Measurements from ENCODE around the gene RGL4. TPM values are rescaled to one million over a fixed set of nuclear protein-coding genes. Genes with fewer than 3 reads are reported as not detected.
"Not testable (repeated sequence)": the region's sequence is repeated elsewhere in the genome, so short reads cannot be mapped to it uniquely, and the experiment has no call there.

RGL4 gene
- total RNA-seq, 2 donors from 2014 or later: not detected

DNA sequence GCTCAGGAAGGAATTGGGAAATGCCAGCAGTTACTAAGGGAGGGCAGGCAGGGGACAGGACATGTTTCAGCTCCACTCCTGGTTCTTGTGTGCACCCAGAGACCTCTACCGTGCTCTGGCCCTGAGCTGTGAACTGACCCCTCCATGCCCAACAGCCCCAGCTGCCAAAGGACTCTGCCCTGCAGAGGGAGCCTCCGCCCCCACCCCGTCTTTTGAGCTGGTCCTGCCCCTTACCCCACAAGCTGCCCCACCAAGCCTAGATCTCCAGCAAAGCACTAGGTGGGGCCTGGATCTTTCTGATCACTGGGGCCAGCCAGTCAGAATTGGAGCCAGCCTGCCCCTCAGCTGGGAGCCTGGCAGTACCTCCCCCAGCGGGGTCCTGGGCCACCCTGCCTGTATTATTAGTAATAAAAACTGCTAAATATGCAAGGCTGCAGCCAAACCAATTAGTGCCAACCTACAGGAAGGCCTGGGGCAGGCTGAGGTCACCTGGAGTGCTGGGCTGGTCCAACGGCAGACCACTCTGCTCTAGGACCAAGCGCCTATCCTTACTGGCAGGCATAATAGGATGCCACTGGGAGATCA is 34.8 kb upstream of the RGL4 start:
- H3K36me3 ChIP-seq: no peaks in the 10 kb centered on the region
- no peak overlapping the region for H3K4me3 ChIP-seq
- no peaks in the 10 kb centered on the region for H3K4me1 ChIP-seq
- no peaks in the 10 kb centered on the region for H3K9me3 ChIP-seq
- H3K27ac ChIP-seq: no peak overlapping the region
- no peaks in the 10 kb centered on the region for H3K27me3 ChIP-seq
- TF ChIP-seq, protein P1, sequence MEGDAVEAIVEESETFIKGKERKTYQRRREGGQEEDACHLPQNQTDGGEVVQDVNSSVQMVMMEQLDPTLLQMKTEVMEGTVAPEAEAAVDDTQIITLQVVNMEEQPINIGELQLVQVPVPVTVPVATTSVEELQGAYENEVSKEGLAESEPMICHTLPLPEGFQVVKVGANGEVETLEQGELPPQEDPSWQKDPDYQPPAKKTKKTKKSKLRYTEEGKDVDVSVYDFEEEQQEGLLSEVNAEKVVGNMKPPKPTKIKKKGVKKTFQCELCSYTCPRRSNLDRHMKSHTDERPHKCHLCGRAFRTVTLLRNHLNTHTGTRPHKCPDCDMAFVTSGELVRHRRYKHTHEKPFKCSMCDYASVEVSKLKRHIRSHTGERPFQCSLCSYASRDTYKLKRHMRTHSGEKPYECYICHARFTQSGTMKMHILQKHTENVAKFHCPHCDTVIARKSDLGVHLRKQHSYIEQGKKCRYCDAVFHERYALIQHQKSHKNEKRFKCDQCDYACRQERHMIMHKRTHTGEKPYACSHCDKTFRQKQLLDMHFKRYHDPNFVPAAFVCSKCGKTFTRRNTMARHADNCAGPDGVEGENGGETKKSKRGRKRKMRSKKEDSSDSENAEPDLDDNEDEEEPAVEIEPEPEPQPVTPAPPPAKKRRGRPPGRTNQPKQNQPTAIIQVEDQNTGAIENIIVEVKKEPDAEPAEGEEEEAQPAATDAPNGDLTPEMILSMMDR (IDR thresholded peaks at IDR 0.05): no peak
- DNase-seq (ENCODE audit: low spot score): no peak

DNA sequence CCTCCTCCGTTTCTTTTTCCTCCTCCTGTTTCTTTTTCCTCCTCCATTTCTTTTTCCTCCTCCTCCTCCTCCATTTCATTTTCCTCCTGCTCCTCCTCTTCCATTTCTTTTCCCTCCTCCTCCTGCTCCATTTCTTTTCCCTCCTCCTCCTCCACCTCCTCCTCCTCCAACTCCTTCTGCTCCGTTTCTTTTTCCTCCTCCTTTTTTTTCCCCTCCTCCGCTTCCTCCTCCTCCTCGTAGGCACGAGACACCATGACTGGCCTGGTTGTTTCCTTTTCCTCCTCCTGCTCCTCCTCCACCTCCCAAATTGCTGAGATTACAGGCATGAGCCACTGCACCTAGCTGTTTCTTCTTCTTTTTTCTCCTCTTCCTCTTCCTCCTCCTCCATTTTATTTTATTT is 33.1 kb upstream of the RGL4 start:
- H3K27ac ChIP-seq: no peak overlapping the region
- no peaks in the 10 kb centered on the region for H3K9me3 ChIP-seq
- TF ChIP-seq, protein P1 (IDR thresholded peaks at IDR 0.05): no peak
- no peak for DNase-seq (ENCODE audit: low spot score)
- no peak overlapping the region for H3K4me3 ChIP-seq
- H3K4me1 ChIP-seq: no peaks in the 10 kb centered on the region
- no peaks in the 10 kb centered on the region for H3K27me3 ChIP-seq
- H3K36me3 ChIP-seq: no peaks in the 10 kb centered on the region

DNA sequence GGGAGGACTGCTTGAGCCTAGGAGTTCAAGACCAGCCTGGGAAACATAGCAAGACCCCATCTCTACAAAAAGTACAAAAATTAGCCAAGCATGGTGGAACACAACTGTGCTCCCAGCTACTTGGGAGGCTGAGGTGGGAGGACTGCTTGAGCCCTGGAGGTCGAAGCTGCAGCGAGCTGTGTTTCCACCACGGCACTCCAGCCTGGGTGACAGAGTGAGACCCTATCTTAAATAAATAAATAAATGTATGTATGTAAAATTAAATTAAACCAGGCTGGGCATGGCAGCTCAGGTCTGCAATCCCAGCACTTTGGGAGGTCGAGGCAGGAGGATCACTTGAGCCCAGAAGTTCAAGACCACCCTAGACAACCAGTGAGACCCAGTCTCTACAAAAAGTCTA is 30.4 kb upstream of the RGL4 start:
- not testable (repeated sequence) for H3K27me3 ChIP-seq; H3K4me1 ChIP-seq; H3K36me3 ChIP-seq; H3K4me3 ChIP-seq; DNase-seq (ENCODE audit: low spot score); H3K9me3 ChIP-seq; H3K27ac ChIP-seq

DNA sequence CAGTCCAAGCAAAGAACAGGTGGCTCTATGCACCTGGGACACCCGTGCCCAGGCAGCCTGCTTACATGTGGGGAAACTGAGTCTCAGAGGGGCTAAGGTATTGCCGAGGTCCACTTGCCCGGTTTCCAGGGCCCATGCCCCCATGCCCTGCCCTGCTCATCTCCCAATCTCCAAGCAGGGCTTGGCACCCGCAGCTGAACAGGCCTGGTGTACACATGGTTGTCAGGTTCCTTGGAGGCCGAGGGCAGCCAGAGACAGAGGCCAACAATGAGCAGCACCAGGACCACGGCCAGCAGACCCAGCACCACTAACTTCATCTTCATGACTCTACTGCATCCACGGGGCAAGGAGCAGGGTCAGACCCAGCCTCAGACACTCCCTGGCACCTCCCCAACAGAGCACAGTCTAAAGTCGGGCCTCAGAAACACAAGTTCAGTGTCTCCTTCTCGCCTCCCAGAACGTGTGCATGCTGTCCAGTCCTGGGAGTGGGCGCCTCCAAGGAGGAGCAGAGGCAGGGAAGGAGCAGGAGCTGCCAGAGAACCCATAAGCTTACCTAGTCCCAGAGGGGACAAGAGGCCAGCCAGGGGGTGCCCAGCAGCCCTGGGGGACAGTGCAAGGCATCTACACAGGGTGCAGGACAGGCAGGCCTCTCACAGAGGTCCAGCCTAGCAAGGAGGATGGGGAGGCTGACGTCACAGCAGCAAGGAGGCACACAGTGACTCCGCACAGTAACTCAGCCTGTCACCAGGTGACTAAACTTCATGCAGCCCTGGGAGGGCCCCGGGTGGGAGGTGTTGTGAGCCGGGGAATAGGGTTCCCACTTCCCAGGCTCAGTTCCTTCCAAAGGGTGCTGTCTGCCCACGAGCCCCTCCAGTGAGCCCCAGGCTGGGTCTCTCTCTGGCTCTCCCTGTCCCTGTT is 20.2 kb upstream of the RGL4 start:
- DNase-seq (ENCODE audit: low spot score): no peak
- H3K9me3 ChIP-seq: no peaks in the 10 kb centered on the region
- H3K36me3 ChIP-seq: no peaks in the 10 kb centered on the region
- no peaks in the 10 kb centered on the region for H3K4me1 ChIP-seq
- no peak overlapping the region for H3K4me3 ChIP-seq
- H3K27ac ChIP-seq: no peak overlapping the region
- TF ChIP-seq, protein P1 (IDR thresholded peaks at IDR 0.05): no peak
- H3K27me3 ChIP-seq: no peaks in the 10 kb centered on the region

DNA sequence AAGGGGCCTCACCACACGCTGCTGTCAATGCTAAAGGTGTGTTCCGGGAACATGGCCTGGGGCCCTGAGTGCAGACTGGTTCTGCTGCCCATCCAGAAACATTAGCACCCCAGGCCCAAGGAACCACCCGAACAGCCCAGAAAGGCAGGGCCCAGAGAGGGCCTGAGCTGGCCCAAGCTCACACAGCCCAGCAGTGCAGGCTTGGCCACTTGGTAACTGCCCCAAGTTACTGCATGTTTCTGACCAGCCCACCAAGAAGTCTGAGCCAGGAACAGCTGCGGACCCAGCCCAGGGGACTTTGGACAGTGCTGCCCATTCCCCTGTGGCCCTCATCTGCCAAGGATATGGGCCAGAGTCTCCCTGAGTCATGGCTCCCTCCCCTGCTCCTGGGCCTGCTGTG is 19.4 kb upstream of the RGL4 start:
- H3K27ac ChIP-seq; H3K4me3 ChIP-seq; DNase-seq (ENCODE audit: low spot score); H3K9me3 ChIP-seq; H3K36me3 ChIP-seq; H3K27me3 ChIP-seq; H3K4me1 ChIP-seq: not testable (repeated sequence)

DNA sequence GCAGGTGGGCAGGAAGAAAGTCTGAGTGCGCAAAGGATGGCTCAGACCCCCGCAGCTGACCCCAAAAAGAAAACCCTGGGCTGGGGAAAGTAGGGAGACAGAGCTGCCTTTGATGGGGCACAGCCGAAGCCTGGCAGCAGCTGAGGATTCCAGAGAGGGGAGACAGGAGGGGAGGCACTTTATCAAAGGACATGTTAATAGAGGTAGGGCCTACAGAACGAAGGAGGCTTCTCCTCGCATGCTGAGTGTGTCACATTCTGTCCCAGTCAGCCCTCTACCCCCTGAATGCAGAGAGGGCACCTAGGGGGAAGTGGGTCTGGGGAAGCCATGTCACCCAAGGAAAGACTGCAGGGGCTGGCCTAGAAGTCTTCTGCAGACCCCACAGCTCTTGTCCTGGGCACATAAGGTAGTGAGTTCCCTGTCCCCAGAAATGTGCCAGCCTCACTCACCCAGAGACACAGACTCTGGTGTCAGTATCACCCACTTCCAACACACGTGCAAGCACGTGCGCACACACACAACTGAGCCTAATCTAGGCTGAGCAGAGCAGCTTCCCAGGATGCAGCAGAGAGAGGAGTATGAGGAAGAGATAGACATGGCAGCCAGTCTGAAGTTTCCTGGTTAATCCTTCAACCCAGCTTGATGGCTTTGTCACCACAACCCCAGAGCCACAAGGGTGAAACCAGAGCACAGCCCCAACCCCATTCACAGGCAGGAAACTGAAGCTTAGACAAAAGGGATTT is 18.3 kb upstream of the RGL4 start:
- H3K9me3 ChIP-seq; H3K27me3 ChIP-seq; H3K27ac ChIP-seq; H3K36me3 ChIP-seq; H3K4me1 ChIP-seq; DNase-seq (ENCODE audit: low spot score); H3K4me3 ChIP-seq: not testable (repeated sequence)

DNA sequence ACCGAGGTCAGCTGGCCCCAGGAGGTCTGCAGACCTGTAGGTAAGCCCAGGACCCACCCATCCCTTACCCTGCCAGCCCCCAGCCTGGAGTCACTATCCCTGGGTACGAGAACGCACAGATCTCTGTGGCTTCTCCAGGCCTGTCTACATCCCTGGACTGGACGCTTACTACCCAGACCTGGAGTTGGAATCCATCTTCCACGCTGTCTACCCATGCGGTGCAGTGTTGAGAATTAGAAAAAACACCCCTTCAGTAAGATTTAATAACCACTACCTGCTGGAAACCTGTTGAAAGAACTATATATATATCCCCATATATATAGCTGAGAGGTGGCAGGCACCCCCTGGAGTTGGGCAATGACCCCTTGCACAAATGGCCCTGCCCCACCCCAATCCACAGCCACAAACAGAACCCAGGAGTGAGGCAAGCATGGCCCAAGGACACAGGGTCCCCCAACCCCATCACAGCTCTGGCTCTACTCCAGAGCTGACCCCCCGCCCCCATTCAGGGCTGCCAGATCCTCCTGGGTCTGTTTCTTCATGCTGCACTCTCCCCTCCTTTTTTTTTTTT is 17.7 kb upstream of the RGL4 start:
- no peaks in the 10 kb centered on the region for H3K9me3 ChIP-seq
- H3K4me3 ChIP-seq: no peak overlapping the region
- DNase-seq (ENCODE audit: low spot score): no peak
- no peak overlapping the region for H3K27ac ChIP-seq
- H3K27me3 ChIP-seq: no peaks in the 10 kb centered on the region
- H3K36me3 ChIP-seq: no peaks in the 10 kb centered on the region
- TF ChIP-seq, protein P1 (IDR thresholded peaks at IDR 0.05): no peak
- H3K4me1 ChIP-seq: peaks cover 0 to 4% of the 10 kb centered on the region in 2 donors
